HFFc6 (cell line): ENCODE results near the gene SLC25A21. TPM values are rescaled to one million over a fixed set of nuclear protein-coding genes. Genes with fewer than 3 reads are reported as not detected.
"Not testable (repeated sequence)": the region's sequence is repeated elsewhere in the genome, so short reads cannot be mapped to it uniquely, and the experiment has no call there.

Experiments used
- DNase-seq: peaks from one replicate; pipeline ENCODE4 v3.0.0-alpha.2; 2018
- H3K27ac Mint-ChIP-seq: 2 replicates; pipeline ENCODE4 v1.8.0; 2020; ENCODE audit warnings: mild to moderate bottlenecking, mixed read lengths
- H3K27me3 Mint-ChIP-seq: 2 replicates; pipeline ENCODE4 v1.8.0; 2021; ENCODE audit warnings: mild to moderate bottlenecking, moderate library complexity, mixed read lengths; ENCODE audit not compliant: insufficient read depth
- H3K36me3 Mint-ChIP-seq: 2 replicates; pipeline ENCODE4 v1.8.0; 2021; ENCODE audit warnings: low read depth, mixed read lengths
- H3K4me1 Mint-ChIP-seq: 2 replicates; pipeline ENCODE4 v1.8.0; 2020; ENCODE audit warnings: low read depth, mixed read lengths
- H3K4me3 Mint-ChIP-seq: 2 replicates; pipeline ENCODE4 v1.8.0; 2020; ENCODE audit warnings: mild to moderate bottlenecking, moderate library complexity, mixed read lengths
- H3K9me3 Mint-ChIP-seq: 2 replicates; pipeline ENCODE4 v1.8.0; 2020; ENCODE audit warnings: mild to moderate bottlenecking, mixed read lengths
- total RNA-seq, 6 experiments: library from RNA; stranded (reverse); fragmentation: NEBNext Ultra II Directional; extraction: Animal tissue kit (Norgen Biotek cat#: 25700); gene quantifications; 2 replicates in 1 of 6; 3 replicates in 5 of 6; pipeline ENCODE4 v1.2.3, GENCODE V29; 2021
- TF ChIP-seq, protein P1 (sequence below): fragments of 200-600 bp; sonication (generic); IDR thresholded peaks from 2 replicates; pipeline ENCODE4 v1.5.0; 2021; ENCODE audit warnings: antibody characterized with exemption, mild to moderate bottlenecking

Gene SLC25A21
- total RNA-seq, 6 experiments from 2014 or later, result 0.33 to 1.1 (median 0.47) TPM

- H3K36me3 Mint-ChIP-seq, result no peaks in the 10 kb centered on the region
- TF ChIP-seq, protein P1, sequence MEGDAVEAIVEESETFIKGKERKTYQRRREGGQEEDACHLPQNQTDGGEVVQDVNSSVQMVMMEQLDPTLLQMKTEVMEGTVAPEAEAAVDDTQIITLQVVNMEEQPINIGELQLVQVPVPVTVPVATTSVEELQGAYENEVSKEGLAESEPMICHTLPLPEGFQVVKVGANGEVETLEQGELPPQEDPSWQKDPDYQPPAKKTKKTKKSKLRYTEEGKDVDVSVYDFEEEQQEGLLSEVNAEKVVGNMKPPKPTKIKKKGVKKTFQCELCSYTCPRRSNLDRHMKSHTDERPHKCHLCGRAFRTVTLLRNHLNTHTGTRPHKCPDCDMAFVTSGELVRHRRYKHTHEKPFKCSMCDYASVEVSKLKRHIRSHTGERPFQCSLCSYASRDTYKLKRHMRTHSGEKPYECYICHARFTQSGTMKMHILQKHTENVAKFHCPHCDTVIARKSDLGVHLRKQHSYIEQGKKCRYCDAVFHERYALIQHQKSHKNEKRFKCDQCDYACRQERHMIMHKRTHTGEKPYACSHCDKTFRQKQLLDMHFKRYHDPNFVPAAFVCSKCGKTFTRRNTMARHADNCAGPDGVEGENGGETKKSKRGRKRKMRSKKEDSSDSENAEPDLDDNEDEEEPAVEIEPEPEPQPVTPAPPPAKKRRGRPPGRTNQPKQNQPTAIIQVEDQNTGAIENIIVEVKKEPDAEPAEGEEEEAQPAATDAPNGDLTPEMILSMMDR, result no peak
- no peak overlapping the region for H3K27ac Mint-ChIP-seq
- H3K4me3 Mint-ChIP-seq, result no peak overlapping the region
- no peaks in the 10 kb centered on the region for H3K4me1 Mint-ChIP-seq
- H3K9me3 Mint-ChIP-seq, result no peaks in the 10 kb centered on the region
- H3K27me3 Mint-ChIP-seq, result peaks cover 2% of the 10 kb centered on the region
- no peak for DNase-seq
Observed at GRCh38 chr14:36910578-36910977, 261.8 kb downstream of the SLC25A21 start.

DNA sequence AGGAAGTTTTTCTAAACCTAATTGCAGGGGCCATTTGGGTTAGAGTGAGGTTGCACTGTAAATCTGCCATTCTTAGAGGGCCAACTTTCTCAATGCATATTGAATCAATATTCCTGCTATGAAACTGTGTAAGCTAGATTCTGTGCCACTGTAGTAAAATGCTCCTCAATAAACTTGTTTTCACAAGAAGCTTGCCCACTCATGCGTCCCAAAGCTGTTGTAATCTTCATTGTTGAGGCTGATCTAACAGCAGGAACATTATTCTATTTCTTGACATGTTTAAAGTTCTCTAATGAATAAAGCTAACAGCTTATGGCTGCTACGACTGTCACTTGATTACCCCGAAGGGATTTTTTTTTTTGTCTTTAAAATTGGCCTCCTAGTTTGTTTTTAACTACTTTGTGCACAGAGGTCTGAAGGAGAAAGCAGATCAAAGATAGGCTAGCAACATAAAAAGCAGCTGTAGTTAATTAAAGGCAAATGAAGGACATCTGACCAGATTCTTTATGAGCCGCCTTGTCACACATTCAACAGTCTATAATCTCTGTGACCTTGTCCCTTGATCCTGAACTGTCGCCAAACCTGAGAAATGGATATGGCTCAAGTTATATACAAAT is 267.0 kb downstream of the SLC25A21 start:
- peaks cover 2% of the 10 kb centered on the region for H3K27me3 Mint-ChIP-seq
- no peak for DNase-seq

GRCh38 chr14:36901861-36902260 is 270.5 kb downstream of the SLC25A21 start:
- H3K4me3 Mint-ChIP-seq, result no peak overlapping the region

More for the DNA sequence above, 267.0 kb downstream of the SLC25A21 start:
- Mint-ChIP-seq H3K9me3 (no peaks in the 10 kb centered on the region), H3K27ac (no peak overlapping the region), H3K36me3 (no peaks in the 10 kb centered on the region), H3K4me1 (peaks cover 6% of the 10 kb centered on the region; the same call in 1 of the 2 replicates), H3K4me3 (no peak overlapping the region)
- TF ChIP-seq, protein P1, result no peak

DNA sequence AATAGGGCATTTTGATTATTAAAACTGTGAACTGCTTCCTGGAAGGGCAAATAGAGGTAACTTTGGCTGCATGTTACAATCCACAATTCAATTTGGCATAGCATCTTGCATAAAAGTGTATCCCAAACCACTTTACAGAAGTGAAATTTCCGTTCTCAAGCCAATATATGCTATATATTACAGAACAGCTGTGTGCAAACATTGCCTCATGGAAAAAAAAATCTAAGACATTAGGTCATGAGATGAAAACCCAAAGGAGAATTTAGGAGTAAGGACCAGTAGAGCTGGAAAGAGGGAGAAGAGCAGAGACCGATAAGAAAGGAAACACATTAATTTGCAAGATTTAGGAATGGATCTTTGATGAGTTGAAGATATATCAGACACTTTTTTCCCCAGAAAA is 271.6 kb downstream of the SLC25A21 start:
- no peak overlapping the region for H3K4me3 Mint-ChIP-seq
- no peaks in the 10 kb centered on the region for H3K9me3 Mint-ChIP-seq
- H3K36me3 Mint-ChIP-seq, result no peaks in the 10 kb centered on the region
- H3K27ac Mint-ChIP-seq, result no peak overlapping the region
- peaks cover 4% of the 10 kb centered on the region; the same call in 1 of the 2 replicates for H3K27me3 Mint-ChIP-seq
- no peak for DNase-seq
- TF ChIP-seq, protein P1, result no peak
- H3K4me1 Mint-ChIP-seq, result peaks cover 6% of the 10 kb centered on the region; the same call in 1 of the 2 replicates

More at GRCh38 chr14:36901861-36902260, 270.5 kb downstream of the SLC25A21 start:
- H3K4me1 Mint-ChIP-seq, result peaks cover 6% of the 10 kb centered on the region; the same call in 1 of the 2 replicates
- H3K36me3 Mint-ChIP-seq, result no peaks in the 10 kb centered on the region
- no peak overlapping the region for H3K27ac Mint-ChIP-seq
- no peaks in the 10 kb centered on the region for H3K9me3 Mint-ChIP-seq
- H3K27me3 Mint-ChIP-seq, result peaks cover 4% of the 10 kb centered on the region; the same call in 1 of the 2 replicates
- DNase-seq, result no peak
- TF ChIP-seq, protein P1, result no peak

- not testable (repeated sequence) for H3K27ac Mint-ChIP-seq, H3K27me3 Mint-ChIP-seq, H3K4me3 Mint-ChIP-seq, DNase-seq, H3K36me3 Mint-ChIP-seq, H3K9me3 Mint-ChIP-seq, H3K4me1 Mint-ChIP-seq
Observed at GRCh38 chr14:36896300-36896699, 276.1 kb downstream of the SLC25A21 start.

DNA sequence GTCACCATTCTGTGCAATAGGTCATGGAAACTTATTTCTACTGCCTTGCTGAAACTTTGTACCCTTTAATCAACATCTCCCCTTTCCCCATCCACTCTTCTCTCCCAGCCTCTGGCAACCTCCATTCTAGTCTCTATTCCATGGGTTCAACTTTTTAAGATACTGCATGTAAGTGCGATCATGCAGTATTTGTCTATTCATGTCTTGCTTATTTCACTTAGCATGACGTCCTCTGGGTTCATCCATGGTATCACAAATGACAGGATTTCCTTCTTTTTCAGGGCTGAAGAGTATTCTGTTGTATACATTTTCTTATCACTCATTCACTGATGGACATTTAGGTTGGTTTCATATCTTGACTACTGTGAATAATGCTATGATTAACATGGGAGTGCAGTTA is 288.4 kb downstream of the SLC25A21 start:
- H3K9me3 Mint-ChIP-seq, result peaks cover 3% of the 10 kb centered on the region; the same call in 1 of the 2 replicates
- no peak overlapping the region for H3K4me3 Mint-ChIP-seq

More for the DNA sequence above, 288.4 kb downstream of the SLC25A21 start:
- H3K27me3 Mint-ChIP-seq, result peaks cover 2% of the 10 kb centered on the region
- DNase-seq, result no peak
- TF ChIP-seq, protein P1, result no peak
- H3K4me1 Mint-ChIP-seq, result no peaks in the 10 kb centered on the region
- no peaks in the 10 kb centered on the region for H3K36me3 Mint-ChIP-seq
- H3K27ac Mint-ChIP-seq, result no peak overlapping the region
